Central memory CD8-positive, alpha-beta T cell (primary cell): ENCODE data around the gene CSTB.
"Not testable (repeated sequence)": the region's sequence is repeated elsewhere in the genome, so short reads cannot be mapped to it uniquely, and the experiment has no call there.

Experiments
- ATAC-seq: fragments of 150-1000 bp; cut with Tn5 transposase; replicated peaks from 2 replicates; pipeline ENCODE4 v1.10.0; 2022; ENCODE audit warnings: mild to moderate bottlenecking, moderate FRiP score, moderate number of reproducible peaks; ENCODE audit not compliant: poor library complexity, severe bottlenecking; ENCODE audit errors: extremely low read depth
- DNase-seq, 2 donors: peaks; one replicate each; pipeline ENCODE4 v3.0.0; 2021; ENCODE audit warnings: low spot score in 2 of 2
- H3K27ac Mint-ChIP-seq: one replicate; pipeline ENCODE4 v1.8.0; 2022; ENCODE audit warnings: low read depth, mild to moderate bottlenecking, moderate library complexity, mixed read lengths
- H3K27me3 Mint-ChIP-seq: one replicate; pipeline ENCODE4 v1.8.0; 2022; ENCODE audit warnings: mixed read lengths
- H3K36me3 Mint-ChIP-seq: one replicate; pipeline ENCODE4 v1.8.0; 2022; ENCODE audit warnings: mild to moderate bottlenecking, moderate library complexity, mixed read lengths; ENCODE audit not compliant: insufficient read depth
- H3K4me1 Mint-ChIP-seq: one replicate; pipeline ENCODE4 v1.8.0; 2022; ENCODE audit warnings: mixed read lengths
- H3K4me3 Mint-ChIP-seq: one replicate; pipeline ENCODE4 v1.8.0; 2022; ENCODE audit warnings: mild to moderate bottlenecking, moderate library complexity, mixed read lengths
- H3K9me3 Mint-ChIP-seq: one replicate; pipeline ENCODE4 v1.8.0; 2022; ENCODE audit warnings: mixed read lengths

The CSTB gene

GRCh38 chr21:43775795-43776430 is at the start of gene CSTB:
Gene CSTB (minus strand): TSS chr21:43776308. CDS start chr21:43776269, 39 bp downstream.
- DNase-seq (peak; percentile 67 to 71), ATAC-seq (peak; percentile 75)
- Mint-ChIP-seq H3K4me3 (peak within 1 kb of the TSS; percentile 88), H3K27ac (peak within 1 kb of the TSS; percentile 74), H3K9me3 (no peaks in the 10 kb centered on the region), H3K4me1 (peaks cover 34% of the 10 kb centered on the region), H3K36me3 (peaks cover 15% of the 10 kb centered on the region), H3K27me3 (no peaks in the 10 kb centered on the region)

GRCh38 chr21:43825242-43825935 is 49.3 kb upstream of the CSTB start:
- peaks cover 21% of the 10 kb centered on the region for H3K27me3 Mint-ChIP-seq
- DNase-seq (no peak), ATAC-seq (no peak)
- no peak overlapping the region for H3K4me3 Mint-ChIP-seq
- H3K36me3 Mint-ChIP-seq: peaks cover 1% of the 10 kb centered on the region
- H3K4me1 Mint-ChIP-seq: no peaks in the 10 kb centered on the region
- no peaks in the 10 kb centered on the region for H3K9me3 Mint-ChIP-seq
- no peak overlapping the region for H3K27ac Mint-ChIP-seq

- ATAC-seq (no peak), DNase-seq (no peak)
- peaks cover 13% of the 10 kb centered on the region for H3K27me3 Mint-ChIP-seq
- no peaks in the 10 kb centered on the region for H3K9me3 Mint-ChIP-seq
- H3K4me1 Mint-ChIP-seq: no peaks in the 10 kb centered on the region
- peaks cover 1% of the 10 kb centered on the region for H3K36me3 Mint-ChIP-seq
- H3K4me3 Mint-ChIP-seq: no peak overlapping the region
- no peak overlapping the region for H3K27ac Mint-ChIP-seq
Observed at GRCh38 chr21:43824333-43825241, 48.5 kb upstream of the CSTB start.

- H3K36me3 Mint-ChIP-seq, H3K4me3 Mint-ChIP-seq, H3K27ac Mint-ChIP-seq: not testable (repeated sequence)
Observed at GRCh38 chr21:43822741-43823140, 46.6 kb upstream of the CSTB start.

GRCh38 chr21:43822166-43822565 is 46.1 kb upstream of the CSTB start:
- not testable (repeated sequence) for H3K9me3 Mint-ChIP-seq, H3K27me3 Mint-ChIP-seq, DNase-seq, H3K4me3 Mint-ChIP-seq, ATAC-seq, H3K36me3 Mint-ChIP-seq, H3K27ac Mint-ChIP-seq, H3K4me1 Mint-ChIP-seq

More at GRCh38 chr21:43822741-43823140, 46.6 kb upstream of the CSTB start:
- ATAC-seq, DNase-seq, H3K4me1 Mint-ChIP-seq, H3K27me3 Mint-ChIP-seq, H3K9me3 Mint-ChIP-seq: not testable (repeated sequence)

GRCh38 chr21:43820466-43820865 is 44.4 kb upstream of the CSTB start:
- Mint-ChIP-seq H3K27me3 (no peaks in the 10 kb centered on the region), H3K4me3 (no peak overlapping the region)
- no peak for DNase-seq

GRCh38 chr21:43819511-43820405 is 43.6 kb upstream of the CSTB start:
- Mint-ChIP-seq H3K27me3 (peaks cover 2% of the 10 kb centered on the region), H3K36me3 (peaks cover 4% of the 10 kb centered on the region)
- no peak for DNase-seq

More at GRCh38 chr21:43820466-43820865, 44.4 kb upstream of the CSTB start:
- Mint-ChIP-seq H3K36me3 (peaks cover 4% of the 10 kb centered on the region), H3K27ac (no peak overlapping the region), H3K4me1 (no peaks in the 10 kb centered on the region), H3K9me3 (peaks cover 6% of the 10 kb centered on the region)
- no peak for ATAC-seq

GRCh38 chr21:43818685-43819084 is 42.6 kb upstream of the CSTB start:
- Mint-ChIP-seq H3K27ac (no peak overlapping the region), H3K4me3 (no peak overlapping the region), H3K36me3 (peaks cover 4% of the 10 kb centered on the region), H3K27me3 (peaks cover 7% of the 10 kb centered on the region), H3K9me3 (peaks cover 6% of the 10 kb centered on the region), H3K4me1 (peaks cover 6% of the 10 kb centered on the region)
- no peak for ATAC-seq
- DNase-seq: no peak

More at GRCh38 chr21:43819511-43820405, 43.6 kb upstream of the CSTB start:
- Mint-ChIP-seq H3K4me1 (peaks cover 3% of the 10 kb centered on the region), H3K27ac (no peak overlapping the region), H3K9me3 (peaks cover 6% of the 10 kb centered on the region), H3K4me3 (no peak overlapping the region)
- no peak for ATAC-seq

GRCh38 chr21:43817157-43818086 is 41.3 kb upstream of the CSTB start:
- DNase-seq: no peak
- Mint-ChIP-seq H3K4me1 (peaks cover 9% of the 10 kb centered on the region), H3K27me3 (peaks cover 7% of the 10 kb centered on the region), H3K36me3 (peaks cover 4% of the 10 kb centered on the region), H3K27ac (no peak overlapping the region), H3K4me3 (no peak overlapping the region), H3K9me3 (peaks cover 6% of the 10 kb centered on the region)
- no peak for ATAC-seq

- H3K36me3 Mint-ChIP-seq: peaks cover 2% of the 10 kb centered on the region
- H3K9me3 Mint-ChIP-seq: peaks cover 6% of the 10 kb centered on the region
- no peak overlapping the region for H3K27ac Mint-ChIP-seq
- H3K4me3 Mint-ChIP-seq: no peak overlapping the region
- no peak for ATAC-seq
- no peak for DNase-seq
- H3K4me1 Mint-ChIP-seq: peaks cover 11% of the 10 kb centered on the region
- peaks cover 7% of the 10 kb centered on the region for H3K27me3 Mint-ChIP-seq
Observed at GRCh38 chr21:43816611-43817071, 40.5 kb upstream of the CSTB start.

GRCh38 chr21:43815991-43816390 is 39.9 kb upstream of the CSTB start:
- H3K4me3 Mint-ChIP-seq: no peak overlapping the region
- H3K9me3 Mint-ChIP-seq: peaks cover 6% of the 10 kb centered on the region
- no peak overlapping the region for H3K27ac Mint-ChIP-seq
- peaks cover 7% of the 10 kb centered on the region for H3K27me3 Mint-ChIP-seq
- DNase-seq (no peak), ATAC-seq (no peak)
- peaks cover 6% of the 10 kb centered on the region for H3K36me3 Mint-ChIP-seq
- peaks cover 13% of the 10 kb centered on the region for H3K4me1 Mint-ChIP-seq
